RWPE2 (cell line): ENCODE results near the gene NRIP3.

Source experiments
- ATAC-seq: fragments of 200-7000 bp; cut with Tn5 transposase; 3 replicates; pipeline ENCODE4 v1.9.1; 2021; ENCODE audit warnings: low read depth
- DNase-seq: peaks from one replicate; pipeline ENCODE4 v3.0.0-alpha.2; 2020; ENCODE audit warnings: low spot score
- H3K27ac ChIP-seq: fragments of 450-650 bp; 2 replicates; pipeline ENCODE4 v1.5.1; 2017; ENCODE audit warnings: mild to moderate bottlenecking; ENCODE audit not compliant: poor library complexity, severe bottlenecking
- H3K27me3 ChIP-seq: fragments of 250-450 bp; sonication (Bioruptor Pico); 2 replicates; pipeline ENCODE4 v1.5.1; 2021; ENCODE audit warnings: mild to moderate bottlenecking, moderate library complexity; ENCODE audit not compliant: insufficient read depth, poor library complexity, severe bottlenecking
- H3K36me3 ChIP-seq: fragments of 250-450 bp; sonication (Bioruptor Pico); 2 replicates; pipeline ENCODE4 v1.5.1; 2020; ENCODE audit warnings: low read depth, mild to moderate bottlenecking, moderate library complexity
- H3K4me1 ChIP-seq: fragments of 250-450 bp; sonication (Bioruptor Pico); 2 replicates; pipeline ENCODE4 v1.5.1; 2021; ENCODE audit warnings: mild to moderate bottlenecking, moderate library complexity; ENCODE audit not compliant: insufficient read depth, poor library complexity, severe bottlenecking
- H3K4me3 ChIP-seq: fragments of 250-450 bp; sonication (Bioruptor Pico); 2 replicates; pipeline ENCODE4 v1.5.1; 2021; ENCODE audit warnings: mild to moderate bottlenecking, moderate library complexity; ENCODE audit not compliant: severe bottlenecking
- H3K9me3 ChIP-seq: fragments of 250-450 bp; sonication (Bioruptor Pico); 2 replicates; pipeline ENCODE4 v1.5.1; 2021; ENCODE audit warnings: mild to moderate bottlenecking, moderate library complexity; ENCODE audit not compliant: severe bottlenecking
- TF ChIP-seq, protein P1 (sequence below): fragments of 450-650 bp; IDR thresholded peaks from one replicate; pipeline ENCODE4 v1.5.1; 2017; ENCODE audit warnings: mild to moderate bottlenecking, moderate library complexity; ENCODE audit not compliant: poor library complexity, severe bottlenecking

NRIP3 gene

DNA sequence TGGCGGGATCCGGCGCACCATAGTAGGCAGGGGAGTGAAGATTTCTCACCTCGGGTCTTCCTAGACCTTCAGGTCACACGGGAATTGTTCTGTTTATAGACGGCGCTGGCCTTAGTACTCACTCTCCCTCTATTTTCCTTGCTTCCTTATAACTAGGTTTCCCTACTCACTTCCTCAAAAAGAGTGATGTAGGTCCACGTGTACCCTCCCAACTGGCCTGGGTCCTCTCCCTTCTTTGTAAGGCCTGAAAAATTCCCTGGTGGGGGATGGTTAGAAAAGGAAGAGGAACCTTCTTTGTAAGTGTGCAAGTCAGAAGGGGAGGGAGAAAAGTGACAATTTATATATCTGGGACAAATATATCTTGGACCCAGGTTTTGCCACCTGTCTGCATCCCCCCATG is 36.6 kb downstream of the NRIP3 start:
- ATAC-seq: no peak
- H3K36me3 ChIP-seq: peaks cover 11% of the 10 kb centered on the region

DNA sequence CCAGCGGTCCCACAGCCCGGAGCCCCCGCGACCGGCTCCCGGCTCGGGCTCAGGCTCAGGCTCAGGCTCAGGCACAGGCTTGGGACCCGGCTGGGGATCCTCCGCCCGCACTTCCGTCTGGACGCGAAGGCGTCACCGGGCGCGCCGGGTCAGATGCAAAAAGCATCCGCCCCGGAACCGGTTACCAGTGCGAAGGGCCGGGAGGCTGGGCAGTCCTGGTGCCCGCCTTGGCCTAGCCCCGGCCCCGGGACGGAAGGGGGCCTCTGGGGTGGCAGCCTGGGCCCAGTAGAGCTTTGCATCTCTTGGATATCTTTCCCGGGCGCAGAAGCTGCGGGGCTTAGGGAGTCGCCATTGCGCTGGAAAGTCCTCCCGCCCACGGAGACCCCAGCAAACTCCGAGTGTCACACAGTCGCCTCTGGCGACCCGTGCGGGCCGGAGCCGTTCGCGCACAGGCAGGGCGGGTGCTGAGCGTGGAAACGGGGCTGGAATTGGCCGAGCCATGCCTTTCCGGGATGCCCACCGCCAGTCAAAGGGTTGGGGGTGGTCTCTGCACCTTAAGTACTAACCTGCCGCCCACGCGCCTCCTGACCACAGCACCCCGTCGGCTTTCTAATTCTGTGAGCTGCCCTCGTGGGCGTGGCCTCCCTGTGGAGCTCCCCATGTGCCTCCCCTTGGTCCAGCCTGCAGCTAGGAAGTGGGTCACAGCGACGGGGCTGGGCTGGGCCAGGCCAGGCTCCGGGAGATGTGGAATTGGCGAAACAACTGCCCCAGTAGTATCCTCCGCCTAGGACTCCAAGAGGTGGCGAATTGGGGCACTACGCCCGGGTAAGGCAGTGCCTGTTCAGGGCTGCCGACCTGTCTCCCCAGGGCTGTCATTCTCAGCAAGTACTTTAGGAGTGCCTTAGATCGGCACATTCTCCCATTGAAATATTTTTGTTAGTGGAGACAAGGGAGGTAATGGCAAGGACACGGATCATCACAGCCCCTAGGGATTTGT is 39.2 kb downstream of the NRIP3 start, which contains the start of gene TMEM9B:
TMEM9B (minus strand) TSS at position 119 of the 997 bp plus-strand sequence. CDS start 129 bp downstream, outside the sequence.
- Histone ChIP-seq H3K36me3 (peaks cover 15% of the 10 kb centered on the region), H3K4me3 (peak within 1 kb of the TSS; percentile 91), H3K9me3 (no peaks in the 10 kb centered on the region), H3K27ac (peak within 1 kb of the TSS; percentile 76), H3K4me1 (peaks cover 12% of the 10 kb centered on the region), H3K27me3 (no peaks in the 10 kb centered on the region)
- ATAC-seq (peak; percentile 89), DNase-seq (peak; percentile 89)
- TF ChIP-seq, protein P1, sequence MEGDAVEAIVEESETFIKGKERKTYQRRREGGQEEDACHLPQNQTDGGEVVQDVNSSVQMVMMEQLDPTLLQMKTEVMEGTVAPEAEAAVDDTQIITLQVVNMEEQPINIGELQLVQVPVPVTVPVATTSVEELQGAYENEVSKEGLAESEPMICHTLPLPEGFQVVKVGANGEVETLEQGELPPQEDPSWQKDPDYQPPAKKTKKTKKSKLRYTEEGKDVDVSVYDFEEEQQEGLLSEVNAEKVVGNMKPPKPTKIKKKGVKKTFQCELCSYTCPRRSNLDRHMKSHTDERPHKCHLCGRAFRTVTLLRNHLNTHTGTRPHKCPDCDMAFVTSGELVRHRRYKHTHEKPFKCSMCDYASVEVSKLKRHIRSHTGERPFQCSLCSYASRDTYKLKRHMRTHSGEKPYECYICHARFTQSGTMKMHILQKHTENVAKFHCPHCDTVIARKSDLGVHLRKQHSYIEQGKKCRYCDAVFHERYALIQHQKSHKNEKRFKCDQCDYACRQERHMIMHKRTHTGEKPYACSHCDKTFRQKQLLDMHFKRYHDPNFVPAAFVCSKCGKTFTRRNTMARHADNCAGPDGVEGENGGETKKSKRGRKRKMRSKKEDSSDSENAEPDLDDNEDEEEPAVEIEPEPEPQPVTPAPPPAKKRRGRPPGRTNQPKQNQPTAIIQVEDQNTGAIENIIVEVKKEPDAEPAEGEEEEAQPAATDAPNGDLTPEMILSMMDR: no peak

More for the DNA sequence above, 36.6 kb downstream of the NRIP3 start:
- H3K4me1 ChIP-seq: peaks cover 11% of the 10 kb centered on the region
- H3K9me3 ChIP-seq: no peaks in the 10 kb centered on the region
- no peak overlapping the region for H3K27ac ChIP-seq
- no peak overlapping the region for H3K4me3 ChIP-seq
- no peak for DNase-seq
- no peaks in the 10 kb centered on the region for H3K27me3 ChIP-seq
- TF ChIP-seq, protein P1: no peak

DNA sequence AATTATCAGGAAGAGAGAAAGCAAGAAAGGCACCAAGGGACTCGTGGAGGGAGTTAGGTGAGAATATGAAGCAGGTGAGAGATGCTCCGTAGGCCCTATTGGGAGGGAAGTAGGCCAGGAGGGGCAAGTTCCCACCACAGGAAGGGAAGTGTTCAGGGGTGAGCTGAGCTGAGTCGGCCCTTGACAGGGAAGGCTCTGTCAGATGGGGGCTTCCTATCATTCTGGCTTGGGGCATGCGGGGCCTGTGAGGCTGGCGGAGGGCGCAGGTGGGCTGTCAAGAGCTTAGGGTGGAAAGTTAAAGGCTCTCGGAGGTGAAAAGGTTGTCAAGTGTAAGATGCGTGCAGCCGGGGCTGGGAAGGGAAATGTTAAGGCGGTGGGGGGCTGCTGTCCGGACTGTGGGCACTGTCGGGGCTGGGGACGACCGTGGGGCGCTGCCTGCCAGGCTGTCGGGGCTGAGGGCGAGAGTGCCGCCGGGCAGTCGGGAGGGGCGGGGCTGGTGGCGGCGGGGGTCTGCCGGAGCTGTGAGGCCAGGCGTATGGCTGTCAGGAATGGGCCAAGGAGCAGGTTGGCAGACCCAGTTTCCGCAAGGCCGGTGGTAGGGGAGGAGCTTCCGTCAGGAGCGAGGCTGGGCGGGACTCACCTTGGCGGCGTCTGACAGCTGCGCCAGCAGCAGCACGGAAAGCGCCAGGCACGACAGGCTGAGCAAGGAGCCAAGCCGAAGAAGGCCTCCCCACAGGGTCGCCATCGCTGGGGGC is 40.1 kb downstream of the NRIP3 start:
- H3K36me3 ChIP-seq: peaks cover 8% of the 10 kb centered on the region
- peak overlapping the region; percentile 91 for H3K4me3 ChIP-seq
- ATAC-seq (peak; percentile 78), DNase-seq (peak; percentile 88)
- peak overlapping the region; percentile 76 for H3K27ac ChIP-seq
- H3K4me1 ChIP-seq: peaks cover 12% of the 10 kb centered on the region
- TF ChIP-seq, protein P1: no peak
- H3K9me3 ChIP-seq: no peaks in the 10 kb centered on the region
- H3K27me3 ChIP-seq: no peaks in the 10 kb centered on the region

DNA sequence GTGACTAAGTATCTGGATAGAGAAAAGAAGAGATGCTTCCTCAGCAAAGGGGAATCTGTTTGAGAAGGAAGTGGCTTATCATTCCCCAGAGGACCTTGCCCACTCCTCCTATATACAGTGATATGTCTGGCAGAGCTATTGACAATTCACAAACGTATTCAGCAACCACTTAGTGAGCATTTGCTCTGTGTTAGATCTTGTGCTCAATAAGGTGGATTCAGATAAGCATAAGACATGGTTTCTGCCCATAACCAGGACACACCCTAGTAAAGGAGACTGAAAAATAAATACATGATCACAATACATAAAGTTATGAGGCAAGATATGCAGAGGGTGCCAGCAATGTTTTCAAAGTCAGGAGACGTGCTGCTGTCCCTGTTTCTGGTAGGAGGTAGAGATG is 41.0 kb downstream of the NRIP3 start:
- Histone ChIP-seq H3K4me3 (peak overlapping the region; percentile 91), H3K36me3 (0 out of 2 replicates have a peak, but pooled peaks cover 6% of the 10 kb centered on the region), H3K4me1 (peaks cover 12% of the 10 kb centered on the region)

More for the DNA sequence above, 41.0 kb downstream of the NRIP3 start:
- Histone ChIP-seq H3K27me3 (no peaks in the 10 kb centered on the region), H3K27ac (peak overlapping the region; percentile 76), H3K9me3 (no peaks in the 10 kb centered on the region)
- DNase-seq: no peak
- TF ChIP-seq, protein P1: no peak
- no peak for ATAC-seq
